AG08395 (cell line): ENCODE measurements around the gene SREK1IP1.
A peak's percentile ranks its signal among the peaks of the same experiment; 100 is the strongest.
"Not testable (repeated sequence)": the region's sequence is repeated elsewhere in the genome, so short reads cannot be mapped to it uniquely, and the experiment has no call there.

ENCODE experiments used
- DNase-seq: peaks from one replicate; pipeline ENCODE4 v3.0.0; 2012; ENCODE audit warnings: mixed read lengths, low spot score

The SREK1IP1 gene

GRCh38 chr5:64765804-64766504, 2.5 kb downstream of the SREK1IP1 start:
- no peak for DNase-seq

- no peak for DNase-seq
Measured at GRCh38 chr5:64763948-64764503, 4.5 kb downstream of the SREK1IP1 start.

- no peak for DNase-seq
Measured at GRCh38 chr5:64759960-64760660, 8.4 kb downstream of the SREK1IP1 start.

GRCh38 chr5:64758901-64759300, 9.6 kb downstream of the SREK1IP1 start:
- DNase-seq, result no peak

GRCh38 chr5:64754066-64754465, 14.4 kb downstream of the SREK1IP1 start:
- no peak for DNase-seq

GRCh38 chr5:64749385-64749784, 19.1 kb downstream of the SREK1IP1 start:
- no peak for DNase-seq

GRCh38 chr5:64746446-64746845, 22.0 kb downstream of the SREK1IP1 start:
- DNase-seq, result no peak

GRCh38 chr5:64744914-64745313, 23.6 kb downstream of the SREK1IP1 start:
- no peak for DNase-seq

- peak; percentile 2 for DNase-seq
Measured at GRCh38 chr5:64742821-64743220, 25.7 kb downstream of the SREK1IP1 start.

GRCh38 chr5:64742411-64742810, 26.1 kb downstream of the SREK1IP1 start:
- DNase-seq, result no peak

GRCh38 chr5:64727150-64727549, 41.3 kb downstream of the SREK1IP1 start:
- no peak for DNase-seq

GRCh38 chr5:64722588-64722987, 45.9 kb downstream of the SREK1IP1 start:
- no peak for DNase-seq

- not testable (repeated sequence) for DNase-seq
Measured at GRCh38 chr5:64714495-64714894, 54.0 kb downstream of the SREK1IP1 start.

- no peak for DNase-seq
Measured at GRCh38 chr5:64707191-64707590, 61.3 kb downstream of the SREK1IP1 start.

GRCh38 chr5:64706074-64706473, 62.4 kb downstream of the SREK1IP1 start:
- not testable (repeated sequence) for DNase-seq

- DNase-seq, result no peak
Measured at GRCh38 chr5:64700765-64701164, 67.7 kb downstream of the SREK1IP1 start.

GRCh38 chr5:64696414-64696813, 72.1 kb downstream of the SREK1IP1 start:
- not testable (repeated sequence) for DNase-seq

GRCh38 chr5:64693636-64694035, 74.9 kb downstream of the SREK1IP1 start:
- no peak for DNase-seq

GRCh38 chr5:64691291-64691690, 77.2 kb downstream of the SREK1IP1 start:
- no peak for DNase-seq

GRCh38 chr5:64690417-64691151, 77.9 kb downstream of the SREK1IP1 start, which contains the start of gene SHISAL2B:
Gene SHISAL2B (plus strand): TSS chr5:64690503. CDS start chr5:64690624, 121 bp downstream.
- DNase-seq, result no peak

- DNase-seq, result no peak
Measured at GRCh38 chr5:64690104-64690416, 78.4 kb downstream of the SREK1IP1 start.

GRCh38 chr5:64688965-64689364, 79.5 kb downstream of the SREK1IP1 start:
- DNase-seq, result no peak

GRCh38 chr5:64688391-64688790, 80.1 kb downstream of the SREK1IP1 start:
- DNase-seq, result no peak
